GM19238 (cell line): ENCODE results near the gene TCF23.
"Not testable (repeated sequence)": the region's sequence is repeated elsewhere in the genome, so short reads cannot be mapped to it uniquely, and the experiment has no call there.

Experiments used
- DNase-seq: peaks from one replicate; pipeline ENCODE4 v3.0.0; 2011; ENCODE audit warnings: low spot score; ENCODE audit not compliant: insufficient read length

Gene TCF23

DNA sequence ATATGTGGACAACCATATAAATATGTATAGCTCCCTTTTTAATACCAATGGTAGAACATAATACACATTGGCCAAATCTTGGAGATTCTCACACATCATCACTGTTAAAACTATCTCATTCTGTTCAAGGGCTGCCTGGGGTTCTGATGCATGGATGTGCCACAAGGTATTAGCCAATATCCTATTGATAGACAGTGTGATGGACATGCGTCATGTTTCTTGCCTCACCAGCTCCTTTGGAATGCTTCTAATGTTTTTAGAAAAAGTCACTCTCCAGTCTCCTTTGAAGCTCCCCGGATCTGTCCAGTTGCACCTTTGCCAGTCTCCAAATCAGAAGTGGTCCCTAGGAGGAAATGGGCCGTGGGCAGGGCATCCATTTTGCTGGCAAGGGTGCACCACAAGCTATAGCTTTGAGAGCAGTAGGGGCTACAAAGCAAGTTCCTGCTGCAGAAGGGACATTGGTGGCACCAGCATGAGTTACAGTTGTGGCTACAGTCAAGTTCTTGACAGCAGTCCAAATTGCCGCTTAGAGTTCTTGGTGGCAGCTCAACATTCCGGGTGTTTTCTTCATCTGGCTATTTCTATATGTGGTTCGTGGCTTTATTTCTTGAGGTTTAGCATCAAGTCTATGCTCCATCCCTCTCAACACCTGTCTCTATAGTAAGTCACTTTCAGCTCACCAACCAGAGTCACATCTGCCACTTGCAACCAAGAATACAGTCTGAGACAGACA, 38.0 kb downstream of the TCF23 start:
- no peak for DNase-seq

DNA sequence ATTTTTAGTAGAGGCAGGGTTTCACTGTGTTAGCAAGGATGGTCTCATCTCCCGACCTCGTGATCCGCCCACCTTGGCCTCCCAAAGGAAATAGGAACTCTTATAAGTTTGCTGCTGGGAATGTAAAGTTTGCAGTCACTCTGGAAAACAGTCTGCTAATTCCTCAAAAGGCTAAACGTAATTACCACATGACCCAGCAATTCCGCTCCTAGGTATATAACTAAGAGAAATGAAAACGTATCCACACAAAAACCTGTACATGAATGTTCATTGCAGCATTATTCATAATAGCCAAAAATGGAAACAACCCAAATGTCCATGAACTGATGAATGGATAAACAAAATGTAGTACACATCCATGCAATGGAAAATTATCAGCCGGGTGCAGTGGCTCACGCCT, 41.2 kb downstream of the TCF23 start:
- DNase-seq = no peak

DNA sequence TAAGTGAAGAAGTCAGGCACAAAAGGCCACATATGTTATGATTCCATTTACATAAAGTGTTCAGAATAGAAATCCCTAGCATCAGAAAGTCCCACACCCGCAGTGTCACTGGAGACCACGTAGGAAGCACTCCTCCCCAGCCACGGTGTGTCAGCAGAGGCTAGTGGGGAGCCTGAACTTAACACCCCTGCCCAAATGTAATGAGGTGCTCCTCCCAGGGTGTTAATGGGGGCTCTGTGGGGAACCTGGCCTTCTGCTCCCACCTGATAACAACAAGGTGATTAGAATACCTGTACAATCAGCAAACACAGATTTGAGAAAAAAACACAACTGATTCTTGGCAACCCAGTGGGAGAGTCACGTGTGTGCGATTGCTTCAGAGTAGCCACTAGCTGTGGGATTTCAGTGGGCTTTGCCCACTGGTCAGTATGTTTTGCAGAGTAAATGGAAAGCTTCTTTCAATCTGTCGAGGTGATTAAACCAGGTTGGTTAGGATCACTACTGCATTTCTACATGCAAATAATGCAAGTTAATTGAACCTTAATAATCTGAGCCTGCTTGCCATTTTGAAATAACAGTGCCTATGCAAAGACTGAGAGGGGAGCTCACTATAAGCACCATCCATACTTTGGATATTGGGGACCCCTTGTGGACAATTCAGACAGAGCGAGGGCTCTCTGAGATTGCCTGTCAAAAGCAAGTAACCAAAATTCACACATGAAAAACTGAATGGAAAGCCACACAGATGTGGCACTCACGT, 42.4 kb downstream of the TCF23 start:
- DNase-seq = no peak

DNA sequence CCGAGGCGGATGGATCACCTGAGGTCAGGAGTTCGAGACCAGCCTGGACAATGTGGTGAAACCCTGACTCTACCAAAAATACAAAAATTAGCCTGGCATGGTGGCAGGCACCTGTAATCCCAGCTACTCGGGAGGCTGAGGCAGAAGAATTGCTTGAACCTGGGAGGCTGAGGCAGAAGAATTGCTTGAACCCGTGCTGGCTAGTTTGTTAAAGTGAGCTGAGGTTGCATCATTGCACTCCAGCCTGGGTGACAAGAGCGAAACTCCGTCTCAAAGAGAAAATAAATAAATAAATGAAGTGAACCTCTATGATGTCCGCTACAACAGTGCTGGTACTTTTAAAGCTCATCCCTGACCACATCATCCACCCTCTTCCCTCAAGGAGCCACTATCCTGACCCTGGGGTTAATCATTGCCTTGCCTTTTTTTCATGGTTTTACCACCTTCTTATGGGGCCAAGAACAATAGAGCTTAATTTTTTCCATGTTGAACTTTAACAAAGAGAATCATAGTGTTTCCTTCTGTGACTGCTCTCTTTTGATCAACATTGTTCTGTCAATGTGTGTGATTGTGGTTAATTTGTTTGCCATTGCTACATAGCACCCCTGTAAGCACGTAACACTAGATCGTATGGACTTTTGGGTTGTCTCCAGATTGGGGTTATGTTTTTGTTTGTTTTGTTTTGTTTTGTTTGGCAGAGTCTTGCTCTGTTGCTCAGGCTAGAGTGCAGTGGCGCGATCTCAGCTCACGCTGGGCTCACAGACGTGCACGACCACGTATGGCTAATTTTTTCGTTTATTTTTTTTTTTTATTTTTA, 45.9 kb downstream of the TCF23 start:
- no peak for DNase-seq

DNA sequence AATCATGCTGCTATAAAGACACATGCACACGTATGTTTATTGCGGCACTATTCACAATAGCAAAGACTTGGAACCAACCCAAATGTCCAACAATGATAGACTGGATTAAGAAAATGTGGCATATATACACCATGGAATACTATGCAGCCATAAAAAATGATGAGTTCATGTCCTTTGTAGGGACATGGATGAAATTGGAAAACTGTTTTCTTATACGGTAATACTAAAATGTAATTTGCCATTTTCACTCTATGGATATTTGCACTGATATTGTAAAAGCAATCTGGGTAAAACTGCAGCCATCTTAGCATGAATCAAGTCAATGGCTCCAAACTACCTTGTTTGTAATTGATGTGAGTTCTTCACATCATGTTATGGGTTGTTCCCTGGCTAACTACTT, 47.0 kb downstream of the TCF23 start:
- DNase-seq = not testable (repeated sequence)

DNA sequence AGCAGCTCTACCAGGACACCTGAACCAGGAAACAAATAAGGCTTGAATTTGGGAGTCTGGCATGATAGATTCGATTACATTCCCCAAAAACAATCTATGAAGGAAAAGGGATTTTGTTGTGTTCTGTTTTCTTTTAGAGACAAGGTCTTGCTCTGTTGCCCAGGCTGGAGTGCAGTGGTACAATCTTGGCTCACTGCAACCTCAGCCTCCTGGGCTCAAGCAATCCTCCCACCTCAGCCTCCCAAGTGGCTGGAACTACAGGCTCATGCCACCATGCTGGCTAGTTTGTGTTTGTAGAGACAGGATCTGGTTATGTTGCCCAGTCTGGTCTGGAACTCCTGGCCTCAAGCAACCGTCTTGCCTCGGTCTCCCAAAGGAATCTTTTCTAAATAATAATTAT, 49.3 kb downstream of the TCF23 start:
- DNase-seq = not testable (repeated sequence)

DNA sequence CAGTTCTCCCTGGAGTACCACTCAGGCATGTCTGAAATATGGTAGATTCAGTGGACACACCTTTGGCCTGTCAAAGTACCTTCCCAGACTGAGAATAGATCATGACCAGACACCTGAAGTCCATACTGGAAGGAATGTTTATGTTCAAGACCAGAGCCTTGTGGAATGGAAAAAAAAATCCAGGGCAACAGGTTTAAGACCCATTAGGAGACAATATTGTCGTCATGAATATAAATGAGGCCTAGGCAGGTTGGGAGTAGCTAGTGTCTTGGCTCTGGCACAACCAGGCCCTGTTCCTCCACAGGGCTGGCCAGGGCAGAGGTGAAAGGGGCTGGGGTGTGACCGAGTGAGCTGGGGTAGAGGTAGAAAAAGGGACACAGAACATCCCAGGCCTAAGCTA, 49.8 kb downstream of the TCF23 start:
- no peak for DNase-seq

DNA sequence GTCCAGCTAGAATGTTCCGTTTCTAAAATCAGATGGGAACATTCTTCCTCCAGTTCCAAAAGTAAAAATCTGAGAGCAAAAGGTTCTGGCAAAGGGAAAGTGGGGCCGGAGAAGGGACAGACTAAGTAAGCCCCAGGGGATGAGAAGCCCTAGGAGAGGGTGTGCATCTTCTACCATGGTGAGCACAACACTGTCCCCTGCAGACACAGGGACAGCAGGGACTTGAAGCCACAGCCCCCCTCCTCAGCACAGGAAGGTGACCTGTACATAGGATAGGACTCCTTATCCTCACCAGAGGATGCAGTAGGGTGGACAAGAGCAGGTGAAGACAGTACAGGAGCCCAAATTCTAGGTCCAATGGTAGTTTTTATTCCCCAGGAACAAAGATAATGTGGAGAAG, 50.4 kb downstream of the TCF23 start:
- no peak for DNase-seq

DNA sequence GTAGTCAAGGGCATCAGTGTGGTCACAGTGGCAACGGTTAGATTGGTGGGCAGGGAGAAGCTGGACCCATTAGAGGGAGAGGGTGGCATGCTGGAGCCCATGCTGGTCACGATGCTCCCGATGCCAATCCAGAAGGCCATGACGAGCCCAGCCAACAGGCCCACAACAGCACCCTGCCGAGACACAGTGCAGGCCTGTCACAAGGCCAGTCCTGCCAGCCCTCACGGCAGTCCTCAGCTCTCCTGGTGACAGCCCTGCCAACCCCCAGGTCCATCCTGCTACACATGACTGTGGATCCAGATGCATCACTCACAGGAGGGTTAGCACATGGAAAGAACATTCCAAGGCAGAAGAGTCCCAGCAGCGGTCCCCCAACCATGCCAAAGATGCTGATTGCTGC, 52.9 kb downstream of the TCF23 start:
- no peak for DNase-seq

DNA sequence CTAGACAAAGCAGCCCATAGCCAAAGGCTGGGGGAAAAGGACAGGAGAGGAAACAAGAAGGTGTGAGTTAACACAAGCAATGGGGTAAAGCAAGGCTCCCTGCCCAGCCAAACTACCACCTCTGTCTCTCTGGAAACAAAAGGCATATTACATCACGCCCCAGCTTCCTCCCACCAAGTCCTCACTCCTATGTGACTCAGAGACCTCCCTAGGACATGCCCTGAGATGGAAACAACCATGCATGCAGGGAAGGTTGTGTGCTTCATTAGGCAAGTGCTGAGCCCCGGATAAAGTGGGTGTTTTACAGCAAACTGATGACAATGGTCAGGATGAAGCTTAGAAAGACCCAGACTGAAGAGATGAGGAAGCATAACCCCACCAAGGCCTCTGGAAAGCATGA, 54.0 kb downstream of the TCF23 start:
- DNase-seq = no peak

DNA sequence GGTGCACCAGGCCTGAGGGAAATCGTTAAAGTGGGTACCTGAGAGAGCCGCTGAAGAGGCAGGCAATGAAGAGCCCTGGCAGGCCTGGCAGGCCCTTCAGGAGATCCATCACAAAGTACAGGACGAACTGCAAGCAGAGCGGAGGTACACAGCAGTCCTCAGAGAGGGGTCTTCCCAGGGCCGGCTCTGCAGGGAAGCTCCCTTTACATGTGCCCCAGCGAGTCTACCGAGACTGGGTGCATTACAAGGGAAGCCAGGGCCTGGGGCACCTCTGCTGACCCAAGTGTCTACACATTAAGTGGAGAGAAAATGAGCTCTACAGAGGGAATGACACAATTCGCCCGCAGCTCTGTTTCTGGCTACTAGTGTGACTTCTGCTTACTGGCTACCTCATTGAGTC, 54.9 kb downstream of the TCF23 start:
- no peak for DNase-seq

DNA sequence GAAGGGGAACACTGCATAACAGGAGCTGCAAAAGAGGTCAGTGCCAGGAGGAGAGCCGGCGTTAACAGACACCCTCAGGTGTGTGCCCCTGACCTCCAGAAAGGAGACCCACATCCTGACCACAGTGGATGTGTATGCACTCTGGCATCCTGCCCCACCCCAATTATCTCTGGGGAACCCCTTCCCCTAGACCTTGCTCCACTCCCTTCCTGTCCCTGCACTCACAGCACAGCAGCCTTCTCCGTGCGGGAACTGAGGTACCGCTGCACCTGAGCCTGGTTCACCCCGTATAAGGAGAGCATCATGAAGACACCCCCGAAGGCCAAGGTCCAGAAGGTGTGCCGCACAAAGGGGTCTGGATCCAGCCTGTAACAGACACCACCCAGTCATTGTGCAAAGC, 55.8 kb downstream of the TCF23 start:
- no peak for DNase-seq

DNA sequence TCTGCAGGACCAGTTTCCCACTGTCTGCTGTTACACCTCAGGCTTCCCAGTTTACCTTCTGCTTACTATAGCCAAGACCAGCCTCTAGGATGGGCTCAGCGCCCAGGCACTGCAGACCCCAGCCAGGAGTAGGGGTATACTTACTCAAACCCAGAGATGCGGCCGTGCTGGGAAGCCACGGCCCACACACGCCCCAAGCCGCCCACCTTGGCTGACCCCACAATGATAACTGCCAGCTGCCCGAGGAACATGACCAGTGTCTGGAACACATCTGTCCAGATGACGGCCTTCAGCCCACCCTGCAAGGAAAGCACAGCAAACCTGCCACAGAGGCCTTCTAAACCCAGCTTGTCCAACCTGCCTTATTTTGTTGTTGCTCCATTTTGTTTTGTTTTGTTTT, 56.4 kb downstream of the TCF23 start:
- DNase-seq = no peak

DNA sequence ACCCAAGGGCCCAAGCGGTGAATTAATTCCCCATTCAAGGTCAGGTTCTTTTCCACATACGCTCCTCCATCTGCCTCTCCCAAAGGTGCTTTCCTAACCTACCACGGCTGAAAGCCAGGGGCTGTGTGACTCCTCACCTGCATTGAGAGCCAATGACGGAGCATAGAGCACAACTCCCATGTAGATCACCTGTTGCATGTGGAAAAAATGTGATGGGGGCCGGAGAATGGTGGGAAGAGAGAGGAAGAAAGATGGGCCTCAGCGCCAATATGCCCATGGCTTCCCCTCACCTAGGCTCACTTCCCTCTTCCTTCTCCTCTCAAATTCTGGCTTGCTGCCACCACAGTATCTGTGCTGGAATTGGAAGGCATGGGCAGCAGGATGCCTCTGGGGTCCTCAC, 57.5 kb downstream of the TCF23 start:
- no peak for DNase-seq
